HG03066 (cell line): Measurements from ENCODE around the gene STAC.

Experiments used
- ATAC-seq: cut with Tn5 transposase; IDR thresholded peaks from one replicate; pipeline ENCODE4 v1.9.1; 2021; ENCODE audit warnings: low read depth; ENCODE audit not compliant: unreplicated experiment

Gene STAC

DNA sequence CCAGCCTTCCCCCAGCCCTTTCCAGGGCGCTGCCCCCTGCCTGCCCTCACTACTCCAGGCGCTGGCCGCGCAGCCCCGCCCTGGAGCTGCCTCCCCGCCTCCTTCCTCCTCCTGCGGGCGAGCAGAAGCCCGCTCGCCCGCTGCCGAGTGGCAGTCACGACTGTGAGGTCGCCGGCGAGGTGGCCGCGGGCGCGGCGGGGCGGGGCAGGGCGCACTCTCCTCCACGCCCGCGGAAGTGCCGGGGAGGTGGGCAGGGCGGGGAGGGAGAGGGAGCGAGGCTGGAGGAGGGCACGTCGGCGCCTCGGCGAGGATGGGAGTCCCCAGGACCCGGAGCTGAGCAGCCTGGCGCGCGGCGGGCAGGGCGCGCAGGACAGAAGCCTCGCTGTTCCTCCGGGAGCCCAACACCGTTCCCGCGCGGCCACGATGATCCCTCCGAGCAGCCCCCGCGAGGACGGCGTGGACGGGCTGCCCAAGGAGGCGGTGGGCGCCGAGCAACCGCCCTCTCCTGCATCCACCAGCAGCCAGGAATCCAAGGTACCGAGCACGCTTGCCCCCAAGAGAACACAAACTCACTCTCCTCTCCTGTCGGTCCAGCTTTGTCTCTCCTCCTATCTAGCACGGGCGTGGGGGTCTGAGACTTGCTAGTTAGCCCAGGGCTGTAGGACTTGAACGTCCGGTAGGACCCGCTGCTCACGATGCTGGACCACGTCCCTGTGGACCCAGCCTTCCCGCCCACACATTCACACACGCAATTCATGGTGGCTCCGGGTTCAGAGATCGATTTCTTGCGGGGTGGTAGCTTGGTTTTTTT is at the start of gene STAC:
TSS of gene STAC (plus strand) at position 284 of the 811 bp plus-strand sequence. CDS start at position 424, 140 bp downstream.
- no peak for ATAC-seq

- ATAC-seq = no peak
Observed at GRCh38 chr3:36332139-36332538, 48.2 kb upstream of the STAC start.

GRCh38 chr3:36362216-36362615 is 18.1 kb upstream of the STAC start:
- ATAC-seq = no peak

DNA sequence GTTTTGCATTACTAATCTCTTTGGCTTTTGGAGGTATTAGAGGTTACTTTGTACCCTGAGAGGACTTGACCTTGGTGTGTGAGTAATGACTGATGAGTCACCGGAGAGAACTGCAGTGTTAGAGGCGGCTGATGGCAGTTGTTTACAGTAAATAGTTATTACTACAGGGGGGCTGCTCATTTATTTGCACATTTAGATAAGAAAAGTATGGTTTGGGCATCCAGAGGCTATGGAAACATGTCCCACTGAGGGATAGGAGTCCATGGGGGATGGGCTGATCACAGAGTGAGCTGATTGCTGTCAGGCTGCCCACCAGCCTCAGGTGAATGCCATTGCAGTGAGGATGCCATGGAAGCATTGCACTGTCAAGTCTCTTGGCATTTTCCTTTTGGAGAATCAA is 17.3 kb upstream of the STAC start:
- ATAC-seq = no peak

GRCh38 chr3:36364260-36364659 is 16.0 kb upstream of the STAC start:
- no peak for ATAC-seq

DNA sequence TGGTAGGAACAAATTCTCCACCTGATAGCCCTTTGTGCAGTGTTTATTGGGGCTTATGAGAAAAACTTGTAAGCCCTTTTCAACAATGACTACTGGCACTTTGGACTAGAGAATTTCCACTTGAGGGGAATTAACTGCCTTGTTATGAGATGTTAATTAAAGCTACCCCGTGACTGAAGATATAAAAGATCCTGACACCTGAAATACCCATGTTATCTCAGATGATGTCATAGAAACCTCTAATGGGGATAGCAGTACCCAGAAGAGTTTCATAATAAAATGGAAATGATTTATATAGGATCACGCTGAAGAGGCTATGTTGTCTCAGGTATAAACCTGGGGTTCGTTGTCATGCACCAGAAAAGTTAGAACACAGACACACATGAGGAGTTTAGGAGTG is 14.5 kb upstream of the STAC start:
- no peak for ATAC-seq

DNA sequence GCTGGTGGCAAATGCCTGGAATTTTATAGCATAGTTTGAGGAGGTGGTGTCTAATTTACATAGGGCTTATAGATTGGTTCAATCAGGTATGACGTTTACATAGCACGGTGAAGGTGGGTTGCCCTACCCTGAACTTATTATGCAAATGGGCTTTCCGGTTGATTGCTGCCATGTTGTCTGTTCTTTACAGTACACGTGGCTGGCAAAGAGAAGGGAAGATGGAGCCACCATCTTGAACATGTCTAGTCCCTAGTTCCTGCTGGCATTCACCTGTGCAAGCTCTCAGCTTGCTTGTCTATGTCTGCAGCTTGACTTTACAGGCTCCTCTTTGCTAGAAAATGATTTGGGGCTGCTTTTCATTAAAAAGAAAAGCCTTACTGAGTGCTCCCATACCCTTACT is 14.0 kb upstream of the STAC start:
- no peak for ATAC-seq

DNA sequence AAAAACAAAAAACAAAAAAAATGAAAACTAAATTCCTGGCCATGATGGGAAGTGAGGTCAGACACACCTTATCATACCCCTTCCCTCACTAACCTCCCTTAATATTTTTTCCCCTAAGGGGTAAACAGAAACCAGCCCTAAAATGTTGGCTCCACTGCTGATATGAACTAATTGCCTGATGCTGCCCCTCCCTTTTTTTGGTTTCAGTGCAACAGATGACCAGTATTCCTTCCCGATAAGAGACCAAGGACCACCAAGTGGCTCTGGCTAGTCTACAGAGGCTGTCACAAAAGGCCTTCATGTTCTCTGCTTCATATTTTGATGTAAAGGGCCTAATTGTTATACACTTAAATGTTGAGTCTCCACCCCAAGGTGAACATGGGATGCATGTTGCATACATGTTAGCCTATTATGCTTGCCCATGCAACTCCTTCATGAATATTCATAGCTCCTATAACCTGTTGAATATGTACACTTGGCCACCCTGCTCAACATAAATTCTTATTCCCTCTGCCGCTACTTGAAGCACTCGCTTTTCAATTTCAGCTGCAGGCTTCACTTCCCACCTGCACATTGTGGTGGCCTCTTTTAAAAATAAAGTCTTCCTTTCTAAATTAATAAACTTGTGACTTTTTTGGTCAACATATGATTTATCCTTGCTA is 12.3 kb upstream of the STAC start:
- no peak for ATAC-seq

DNA sequence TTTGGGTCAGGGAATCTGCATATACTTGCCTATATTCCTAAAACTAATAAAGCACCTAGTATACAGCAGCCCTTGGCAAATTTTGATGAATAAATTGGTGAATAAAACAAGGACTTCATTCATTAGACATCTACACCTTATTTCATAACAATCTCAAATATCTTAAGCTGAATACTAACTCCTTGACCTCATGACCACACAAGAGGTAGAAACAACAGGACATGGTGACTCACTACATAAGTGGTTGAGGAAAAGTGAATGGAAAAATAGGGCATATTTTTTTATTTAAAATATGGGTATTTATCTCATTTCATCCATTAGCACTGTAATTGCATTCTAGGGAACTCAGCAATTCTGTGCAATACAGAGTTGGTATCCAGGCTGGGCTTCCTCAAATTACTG is 7.8 kb upstream of the STAC start:
- ATAC-seq = no peak

DNA sequence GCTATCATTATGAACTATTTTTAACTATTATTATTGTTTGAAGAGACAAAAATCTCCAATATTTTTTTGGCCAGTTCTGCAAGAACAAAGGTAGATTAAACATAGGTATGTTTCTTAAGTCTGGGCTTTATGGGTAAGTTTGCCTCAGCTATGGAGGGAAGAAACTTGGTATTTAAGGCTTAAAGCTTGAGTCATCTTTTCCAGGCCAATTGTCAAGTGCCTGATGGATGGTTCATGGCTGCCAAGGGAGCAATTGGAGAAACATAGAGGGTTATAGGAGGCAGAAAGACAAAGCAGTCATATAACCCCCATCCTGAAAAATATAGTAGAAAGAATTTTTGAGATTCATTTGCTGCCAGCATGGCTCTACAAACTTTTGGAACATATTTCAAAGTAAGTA is 7.2 kb upstream of the STAC start:
- no peak for ATAC-seq

DNA sequence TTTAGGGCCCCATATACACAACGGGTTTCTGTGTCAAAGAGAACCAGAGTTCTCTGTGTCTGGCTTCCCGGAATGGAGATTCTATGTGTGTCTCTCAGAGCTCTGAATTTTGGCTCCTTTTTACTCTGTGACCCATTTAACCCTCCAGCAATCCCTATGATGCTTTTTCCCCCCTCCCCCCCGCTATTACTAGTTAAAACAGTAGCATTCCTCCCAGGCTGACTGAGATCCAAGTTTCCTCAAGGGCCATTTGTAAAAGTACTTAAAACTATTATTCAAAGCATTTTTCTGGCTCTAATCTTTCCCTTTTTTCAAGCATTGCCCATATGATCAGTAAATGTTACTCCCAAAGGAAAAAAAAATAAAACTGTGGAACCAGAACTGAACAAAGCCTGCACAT is 6.6 kb upstream of the STAC start:
- no peak for ATAC-seq

GRCh38 chr3:36379872-36380220 is 458 bp upstream of the STAC start:
- ATAC-seq = no peak

DNA sequence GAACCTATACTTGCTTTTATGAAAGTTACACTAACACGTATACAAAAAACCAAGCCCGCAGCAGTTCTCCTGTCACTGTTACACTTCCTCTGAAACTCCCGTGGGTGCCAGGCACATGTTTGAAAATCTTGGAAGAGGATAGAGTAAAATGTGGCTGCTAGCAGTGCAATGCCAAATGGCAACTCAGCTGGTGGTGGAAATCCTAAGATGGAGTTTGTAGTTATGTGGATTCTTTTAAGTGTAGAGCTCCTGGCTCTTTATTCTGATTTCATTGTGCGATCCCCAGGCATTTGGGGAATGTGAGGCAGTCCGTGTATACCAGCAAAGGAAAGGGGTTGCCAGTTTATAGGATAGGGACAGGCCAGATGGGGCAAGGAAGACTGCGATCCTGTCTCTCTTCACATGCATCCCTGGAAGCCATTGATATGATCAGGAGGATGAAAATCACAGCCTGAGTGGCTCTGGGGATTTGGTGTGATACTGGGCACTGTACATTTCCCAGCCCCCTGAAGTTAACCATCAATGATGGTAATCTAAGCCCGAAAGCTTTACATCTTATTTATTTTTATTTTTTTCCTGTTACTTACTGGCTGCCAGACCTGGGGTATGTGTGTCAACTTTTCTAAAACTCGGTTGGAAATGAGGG is 1.1 kb downstream of the STAC start:
- no peak for ATAC-seq

DNA sequence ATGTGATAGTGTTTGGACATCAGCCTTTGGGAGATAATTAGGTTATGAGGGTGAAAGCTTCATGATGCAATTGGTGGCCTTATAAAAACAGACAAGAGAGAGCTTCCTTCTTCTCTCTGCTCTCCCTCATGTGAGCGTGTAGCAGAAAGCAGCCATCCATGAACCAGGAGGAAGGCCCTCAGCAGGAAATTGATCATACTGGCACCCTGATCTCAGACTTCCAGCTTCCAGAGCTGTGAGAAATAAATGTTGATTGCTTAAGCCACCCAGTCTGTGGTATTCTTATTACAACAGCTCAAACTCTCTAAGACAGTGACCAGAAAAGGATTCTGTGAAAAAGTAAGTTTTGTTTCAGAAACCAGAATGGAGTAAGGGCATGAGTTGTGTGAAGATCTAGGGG is 13.3 kb downstream of the STAC start:
- ATAC-seq = no peak

DNA sequence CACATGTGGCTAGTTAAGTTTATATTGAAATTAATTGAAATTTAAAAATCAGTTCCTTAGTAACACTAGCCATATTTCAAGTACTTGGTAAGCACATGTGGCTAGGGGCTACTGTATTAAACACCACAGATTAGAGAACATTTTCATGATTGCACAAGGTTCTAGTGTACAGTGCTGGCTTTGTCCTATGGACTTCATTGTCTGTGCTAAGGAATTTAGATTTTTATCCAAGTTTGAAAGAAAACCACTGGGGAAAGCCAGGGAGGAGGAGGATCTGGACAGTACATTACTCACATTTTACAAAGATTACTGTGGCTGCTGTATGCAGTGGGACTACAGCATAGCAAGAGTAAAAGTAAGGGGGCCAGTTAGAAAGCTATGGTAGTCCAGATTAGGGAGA is 13.9 kb downstream of the STAC start:
- no peak for ATAC-seq

DNA sequence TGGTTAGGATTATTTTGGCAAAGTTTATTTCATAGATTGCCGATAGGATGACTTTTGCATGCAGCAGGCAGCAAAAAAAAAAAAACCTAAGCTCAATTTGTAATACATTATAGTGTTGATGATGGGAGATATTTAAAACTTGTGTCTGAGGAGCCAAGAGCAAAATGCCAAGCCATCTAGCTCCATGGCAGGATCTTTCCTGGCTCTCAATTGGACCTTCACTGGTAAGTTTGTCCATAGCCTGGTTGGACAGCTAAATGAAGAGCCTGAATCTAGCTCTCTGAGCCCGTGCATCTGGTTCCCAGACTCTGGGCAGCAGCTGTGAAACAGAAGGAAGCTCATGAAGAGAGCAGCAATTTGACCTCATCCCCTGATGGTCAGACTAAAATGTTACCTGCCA is 17.5 kb downstream of the STAC start:
- ATAC-seq = no peak

DNA sequence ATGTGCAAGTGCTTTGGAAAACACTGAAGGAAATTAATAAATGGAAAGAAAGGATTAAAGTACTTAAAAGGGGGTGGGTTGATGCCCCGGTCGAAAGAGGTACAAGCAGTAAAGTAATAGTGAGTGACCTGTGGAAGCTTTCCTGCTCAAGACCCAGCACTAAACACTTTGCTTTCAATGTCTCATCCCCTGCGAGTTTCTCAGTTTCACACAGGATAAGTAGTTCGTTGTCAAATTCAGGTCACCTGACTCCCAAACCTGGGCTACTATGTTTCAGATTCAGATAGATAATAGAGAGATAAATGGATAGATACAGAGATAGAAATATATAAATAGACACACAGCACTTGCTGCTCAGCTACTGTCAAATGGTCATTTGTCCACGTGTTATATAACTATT is 19.6 kb downstream of the STAC start:
- ATAC-seq = no peak

GRCh38 chr3:36401056-36401455 is 20.8 kb downstream of the STAC start:
- ATAC-seq = no peak

GRCh38 chr3:36403661-36404060 is 23.4 kb downstream of the STAC start:
- no peak for ATAC-seq

DNA sequence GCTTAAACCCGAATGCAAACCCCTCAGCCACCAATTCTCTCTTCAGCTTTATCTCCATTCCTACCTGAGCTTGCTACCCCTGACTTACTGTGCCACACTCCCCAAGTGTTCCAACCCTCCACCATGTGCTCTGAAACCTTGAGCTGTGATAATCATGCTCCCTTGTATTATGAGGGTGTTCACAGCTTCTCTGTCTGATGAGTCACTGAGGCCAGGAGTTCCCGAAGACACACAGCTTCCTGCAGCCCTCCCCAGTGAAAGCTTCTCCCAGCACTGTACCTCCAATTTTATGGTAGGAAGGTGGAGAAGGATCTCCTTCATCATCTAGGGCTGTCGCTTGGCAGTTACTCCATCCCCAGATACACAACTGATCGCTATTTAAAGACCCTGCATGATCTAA is 24.9 kb downstream of the STAC start:
- ATAC-seq = no peak

DNA sequence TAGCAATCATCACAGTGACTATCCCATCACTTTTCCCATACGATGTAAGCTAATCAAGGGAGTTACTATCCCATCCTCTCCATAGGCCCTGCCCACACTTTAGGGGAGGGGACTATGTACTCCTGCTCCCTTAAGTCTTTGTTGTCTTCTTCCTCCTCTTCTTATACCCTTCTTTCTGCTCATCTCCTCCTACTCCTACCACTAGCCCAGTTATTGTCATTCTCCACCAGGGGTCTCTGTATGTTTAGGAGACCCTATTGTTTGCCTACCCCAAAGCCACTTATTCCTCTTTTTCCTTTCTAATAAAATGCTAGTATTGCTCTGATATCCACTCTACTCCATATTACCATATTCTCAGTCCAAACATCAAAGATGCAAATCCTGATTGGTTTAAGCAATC is 27.8 kb downstream of the STAC start:
- no peak for ATAC-seq

- ATAC-seq = no peak
Observed at GRCh38 chr3:36409862-36410261, 29.6 kb downstream of the STAC start.
